SK-N-SH treated with all-trans-retinoic acid at 6 μM for 48 hours (cell line): ENCODE measurements around the gene CEP68.

ENCODE experiments used
- ARNTL ChIP-seq: fragments of 450-650 bp; formaldehyde crosslinking; IDR thresholded peaks from 2 replicates; pipeline ENCODE4 v1.5.0; 2020; ENCODE audit warnings: low read depth, mild to moderate bottlenecking, moderate library complexity, borderline replicate concordance
- ISL1 ChIP-seq: fragments of 250-450 bp; sonication (Bioruptor Pico); IDR thresholded peaks from 2 replicates; pipeline ENCODE4 v2.1.2; 2022; ENCODE audit warnings: mild to moderate bottlenecking, moderate library complexity
- OSR1 ChIP-seq: fragments of 250-450 bp; sonication (Bioruptor Pico); IDR thresholded peaks from 2 replicates; pipeline ENCODE4 v1.8.0; 2022; ENCODE audit warnings: moderate library complexity, mild to moderate bottlenecking, inconsistent platforms
- PPARA ChIP-seq: fragments of 250-450 bp; sonication (Bioruptor Pico); IDR thresholded peaks from 2 replicates; pipeline ENCODE4 v1.5.0; 2020; ENCODE audit warnings: mild to moderate bottlenecking, borderline replicate concordance
- TOX ChIP-seq: fragments of 250-450 bp; sonication (Bioruptor Pico); IDR thresholded peaks from 2 replicates; pipeline ENCODE4 v1.8.0; 2021; ENCODE audit warnings: mild to moderate bottlenecking, moderate library complexity, borderline replicate concordance
- ZC3H10 ChIP-seq: fragments of 250-450 bp; sonication (Bioruptor Pico); IDR thresholded peaks from 2 replicates; pipeline ENCODE4 v1.5.1; 2021; ENCODE audit warnings: mild to moderate bottlenecking, moderate library complexity
- ZFP3 ChIP-seq: fragments of 250-450 bp; sonication (Bioruptor Pico); IDR thresholded peaks from 2 replicates; pipeline ENCODE4 v1.5.0; 2020; ENCODE audit warnings: mild to moderate bottlenecking, moderate library complexity
- ZFP30 ChIP-seq: fragments of 450-650 bp; formaldehyde crosslinking; IDR thresholded peaks from 2 replicates; pipeline ENCODE4 v1.5.0; 2022; ENCODE audit warnings: mild to moderate bottlenecking, moderate library complexity
- TF ChIP-seq, protein P1 (sequence below): fragments of 250-450 bp; sonication (Bioruptor Pico); IDR thresholded peaks from 2 replicates; pipeline ENCODE4 v1.8.0; 2021; ENCODE audit warnings: low read depth, mild to moderate bottlenecking, moderate library complexity, borderline replicate concordance
- TF ChIP-seq, protein P2 (sequence below): fragments of 250-450 bp; sonication (Bioruptor Pico); IDR thresholded peaks from 2 replicates; pipeline ENCODE4 v1.5.1; 2020; ENCODE audit warnings: low read depth, mild to moderate bottlenecking, moderate library complexity
- TF ChIP-seq, protein P3 (sequence below): fragments of 250-450 bp; sonication (Bioruptor Pico); IDR thresholded peaks from 2 replicates; pipeline ENCODE4 v1.5.0; 2020; ENCODE audit warnings: mild to moderate bottlenecking, moderate library complexity
- TF ChIP-seq, protein P4 (sequence below): fragments of 250-450 bp; sonication (Bioruptor Pico); IDR thresholded peaks from 2 replicates; pipeline ENCODE4 v1.8.0; 2020; ENCODE audit warnings: mild to moderate bottlenecking, moderate library complexity, borderline replicate concordance

DNA sequence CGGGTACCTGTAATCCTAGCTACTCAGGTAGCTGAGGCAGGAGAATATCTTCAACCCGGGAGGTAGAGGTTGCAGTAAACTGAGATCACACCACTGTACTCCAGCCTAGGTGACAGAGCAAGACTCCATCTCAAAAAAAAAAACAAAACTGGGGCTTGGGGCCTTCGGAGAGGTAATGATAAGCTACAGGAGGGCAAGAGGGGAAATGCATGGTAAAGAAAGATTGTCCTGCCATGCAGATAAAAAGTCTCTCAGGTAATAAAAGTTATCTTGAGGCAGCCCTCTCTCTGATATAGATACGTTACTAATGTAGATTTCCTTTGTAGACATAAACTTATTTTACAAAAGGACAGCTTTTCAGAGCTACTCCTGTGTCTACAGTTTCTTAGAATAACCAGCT, 77.4 kb downstream of the CEP68 start:
- TF ChIP-seq ISL1 (CRISPR knock-in tag) (no peak), ZFP30 (CRISPR knock-in tag) (no peak), ZC3H10 (CRISPR knock-in tag) (no peak), PPARA (CRISPR knock-in tag) (no peak), OSR1 (CRISPR knock-in tag) (no peak), ZFP3 (CRISPR knock-in tag) (no peak), TOX (CRISPR knock-in tag) (no peak), ARNTL (no peak)
- TF ChIP-seq, protein P1, sequence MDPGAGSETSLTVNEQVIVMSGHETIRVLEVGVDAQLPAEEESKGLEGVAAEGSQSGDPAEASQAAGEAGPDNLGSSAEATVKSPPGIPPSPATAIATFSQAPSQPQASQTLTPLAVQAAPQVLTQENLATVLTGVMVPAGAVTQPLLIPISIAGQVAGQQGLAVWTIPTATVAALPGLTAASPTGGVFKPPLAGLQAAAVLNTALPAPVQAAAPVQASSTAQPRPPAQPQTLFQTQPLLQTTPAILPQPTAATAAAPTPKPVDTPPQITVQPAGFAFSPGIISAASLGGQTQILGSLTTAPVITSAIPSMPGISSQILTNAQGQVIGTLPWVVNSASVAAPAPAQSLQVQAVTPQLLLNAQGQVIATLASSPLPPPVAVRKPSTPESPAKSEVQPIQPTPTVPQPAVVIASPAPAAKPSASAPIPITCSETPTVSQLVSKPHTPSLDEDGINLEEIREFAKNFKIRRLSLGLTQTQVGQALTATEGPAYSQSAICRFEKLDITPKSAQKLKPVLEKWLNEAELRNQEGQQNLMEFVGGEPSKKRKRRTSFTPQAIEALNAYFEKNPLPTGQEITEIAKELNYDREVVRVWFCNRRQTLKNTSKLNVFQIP (CRISPR knock-in tag) = no peak
- TF ChIP-seq, protein P2, sequence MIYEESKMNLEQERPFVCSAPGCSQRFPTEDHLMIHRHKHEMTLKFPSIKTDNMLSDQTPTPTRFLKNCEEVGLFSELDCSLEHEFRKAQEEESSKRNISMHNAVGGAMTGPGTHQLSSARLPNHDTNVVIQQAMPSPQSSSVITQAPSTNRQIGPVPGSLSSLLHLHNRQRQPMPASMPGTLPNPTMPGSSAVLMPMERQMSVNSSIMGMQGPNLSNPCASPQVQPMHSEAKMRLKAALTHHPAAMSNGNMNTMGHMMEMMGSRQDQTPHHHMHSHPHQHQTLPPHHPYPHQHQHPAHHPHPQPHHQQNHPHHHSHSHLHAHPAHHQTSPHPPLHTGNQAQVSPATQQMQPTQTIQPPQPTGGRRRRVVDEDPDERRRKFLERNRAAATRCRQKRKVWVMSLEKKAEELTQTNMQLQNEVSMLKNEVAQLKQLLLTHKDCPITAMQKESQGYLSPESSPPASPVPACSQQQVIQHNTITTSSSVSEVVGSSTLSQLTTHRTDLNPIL (CRISPR knock-in tag) = no peak
- TF ChIP-seq, protein P3, sequence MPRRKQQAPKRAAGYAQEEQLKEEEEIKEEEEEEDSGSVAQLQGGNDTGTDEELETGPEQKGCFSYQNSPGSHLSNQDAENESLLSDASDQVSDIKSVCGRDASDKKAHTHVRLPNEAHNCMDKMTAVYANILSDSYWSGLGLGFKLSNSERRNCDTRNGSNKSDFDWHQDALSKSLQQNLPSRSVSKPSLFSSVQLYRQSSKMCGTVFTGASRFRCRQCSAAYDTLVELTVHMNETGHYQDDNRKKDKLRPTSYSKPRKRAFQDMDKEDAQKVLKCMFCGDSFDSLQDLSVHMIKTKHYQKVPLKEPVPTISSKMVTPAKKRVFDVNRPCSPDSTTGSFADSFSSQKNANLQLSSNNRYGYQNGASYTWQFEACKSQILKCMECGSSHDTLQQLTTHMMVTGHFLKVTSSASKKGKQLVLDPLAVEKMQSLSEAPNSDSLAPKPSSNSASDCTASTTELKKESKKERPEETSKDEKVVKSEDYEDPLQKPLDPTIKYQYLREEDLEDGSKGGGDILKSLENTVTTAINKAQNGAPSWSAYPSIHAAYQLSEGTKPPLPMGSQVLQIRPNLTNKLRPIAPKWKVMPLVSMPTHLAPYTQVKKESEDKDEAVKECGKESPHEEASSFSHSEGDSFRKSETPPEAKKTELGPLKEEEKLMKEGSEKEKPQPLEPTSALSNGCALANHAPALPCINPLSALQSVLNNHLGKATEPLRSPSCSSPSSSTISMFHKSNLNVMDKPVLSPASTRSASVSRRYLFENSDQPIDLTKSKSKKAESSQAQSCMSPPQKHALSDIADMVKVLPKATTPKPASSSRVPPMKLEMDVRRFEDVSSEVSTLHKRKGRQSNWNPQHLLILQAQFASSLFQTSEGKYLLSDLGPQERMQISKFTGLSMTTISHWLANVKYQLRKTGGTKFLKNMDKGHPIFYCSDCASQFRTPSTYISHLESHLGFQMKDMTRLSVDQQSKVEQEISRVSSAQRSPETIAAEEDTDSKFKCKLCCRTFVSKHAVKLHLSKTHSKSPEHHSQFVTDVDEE (CRISPR knock-in tag) = no peak
- TF ChIP-seq, protein P4, sequence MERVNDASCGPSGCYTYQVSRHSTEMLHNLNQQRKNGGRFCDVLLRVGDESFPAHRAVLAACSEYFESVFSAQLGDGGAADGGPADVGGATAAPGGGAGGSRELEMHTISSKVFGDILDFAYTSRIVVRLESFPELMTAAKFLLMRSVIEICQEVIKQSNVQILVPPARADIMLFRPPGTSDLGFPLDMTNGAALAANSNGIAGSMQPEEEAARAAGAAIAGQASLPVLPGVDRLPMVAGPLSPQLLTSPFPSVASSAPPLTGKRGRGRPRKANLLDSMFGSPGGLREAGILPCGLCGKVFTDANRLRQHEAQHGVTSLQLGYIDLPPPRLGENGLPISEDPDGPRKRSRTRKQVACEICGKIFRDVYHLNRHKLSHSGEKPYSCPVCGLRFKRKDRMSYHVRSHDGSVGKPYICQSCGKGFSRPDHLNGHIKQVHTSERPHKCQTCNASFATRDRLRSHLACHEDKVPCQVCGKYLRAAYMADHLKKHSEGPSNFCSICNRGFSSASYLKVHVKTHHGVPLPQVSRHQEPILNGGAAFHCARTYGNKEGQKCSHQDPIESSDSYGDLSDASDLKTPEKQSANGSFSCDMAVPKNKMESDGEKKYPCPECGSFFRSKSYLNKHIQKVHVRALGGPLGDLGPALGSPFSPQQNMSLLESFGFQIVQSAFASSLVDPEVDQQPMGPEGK (CRISPR knock-in tag) = no peak
